Heart left ventricle (tissue), 13 donors: ENCODE results near the gene PPME1.

Source experiments
- CTCF ChIP-seq, 12 donors: fragments of 200-600 bp; sonication (generic) in 4 of 12; IDR thresholded peaks; one replicate each; pipeline versions ENCODE4 v1.5.0 to v1.8.0; 2018 to 2022; ENCODE audit warnings: antibody characterized with exemption in 12 of 12, mild to moderate bottlenecking in 5 of 12
- POLR2A ChIP-seq, 2 donors: fragments of 450-650 bp; IDR thresholded peaks; one replicate each; pipeline ENCODE4 v1.6.1; 2017; ENCODE audit warnings: antibody characterized with exemption in 2 of 2, mild to moderate bottlenecking in 2 of 2, moderate library complexity in 2 of 2
- donor health status: ischemic (EF 13 %, LVEDD 7.1; RV severe dilation, severe dysfunction).
- donor health status: DM: no; HTN: yes; CAD: no.
- donor health status: DM: no; HTN: no; CAD: no.
- donor health status: ischemic (EF 25% LVEDD 6.9; RV normal size, moderate dysfunction).
- donor health status: ischemic (EF 25% LVEDD 5.7; RV mildly dilated, moderate dysfunction).
- donor health status: ischemic (EF 35%, LVEDD 5.7; RV mildly dilated, moderate dysfunction).
- donor health status: nonischemic (EF 11% LVEDD 7.7; RV severe dilation, severe dysfunction).
- donor health status: DM: yes; HTN: yes; CAD: no.
- donor health status: PGD.
- donor health status: ischemic (EF 29% LVEDD 5.4; RV normal size, mild dysfunction).
- donor health status: nonischemic (EF 23%, LVEDD 6.1; RV moderate dilation, normal function).

GRCh38 chr11:74256378-74257133 lies 85.5 kb downstream of the PPME1 start:
- TF ChIP-seq CTCF (IDR thresholded peaks at IDR 0.05) (no peak), POLR2A (IDR thresholded peaks at IDR 0.05) (no peak)
